HG03060 (cell line): ENCODE results near the gene S100A3.
"Not testable (repeated sequence)": the region's sequence is repeated elsewhere in the genome, so short reads cannot be mapped to it uniquely, and the experiment has no call there.

ENCODE experiments used
- ATAC-seq: cut with Tn5 transposase; IDR thresholded peaks from one replicate; pipeline ENCODE4 v1.9.1; 2021; ENCODE audit warnings: low read depth, moderate number of reproducible peaks; ENCODE audit not compliant: unreplicated experiment

Gene S100A3

DNA sequence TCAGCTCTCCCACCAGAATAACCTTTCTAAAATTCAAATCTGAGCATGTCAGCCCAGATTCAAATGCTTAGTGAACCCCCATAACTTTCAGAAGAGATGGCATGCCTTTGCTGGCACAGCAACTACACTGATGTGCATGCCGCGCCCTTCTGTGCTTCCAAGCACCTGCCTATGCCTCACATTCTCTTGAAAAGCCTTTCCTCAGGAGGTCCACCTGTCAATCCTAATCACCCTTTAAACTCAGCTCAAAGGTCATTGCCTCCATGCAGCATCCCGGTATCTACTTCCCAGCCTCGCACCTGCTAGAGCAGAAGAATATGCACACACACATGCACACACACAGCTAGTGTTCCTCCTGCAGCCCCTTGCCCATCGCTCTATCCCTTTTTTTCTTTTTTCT is 21.8 kb upstream of the S100A3 start:
- ATAC-seq: no peak

DNA sequence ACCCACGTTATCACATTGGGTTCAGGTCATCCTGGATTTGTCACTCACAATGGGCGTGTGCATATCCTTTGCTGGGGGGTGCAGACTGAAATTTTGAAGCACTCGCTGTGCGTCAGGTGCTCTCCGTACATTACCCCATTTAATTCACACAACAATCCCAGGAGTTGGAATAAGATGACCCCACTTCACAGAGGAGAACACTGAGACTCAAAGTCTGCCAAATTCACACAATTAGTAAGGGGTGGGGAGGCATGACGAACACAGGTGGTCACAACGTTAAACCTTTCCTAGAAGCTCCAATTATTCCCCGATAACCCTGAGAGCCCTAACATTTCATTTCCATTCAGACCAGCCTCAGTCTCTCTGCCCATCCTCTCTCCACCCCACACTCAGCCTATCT is 20.4 kb upstream of the S100A3 start:
- no peak for ATAC-seq

DNA sequence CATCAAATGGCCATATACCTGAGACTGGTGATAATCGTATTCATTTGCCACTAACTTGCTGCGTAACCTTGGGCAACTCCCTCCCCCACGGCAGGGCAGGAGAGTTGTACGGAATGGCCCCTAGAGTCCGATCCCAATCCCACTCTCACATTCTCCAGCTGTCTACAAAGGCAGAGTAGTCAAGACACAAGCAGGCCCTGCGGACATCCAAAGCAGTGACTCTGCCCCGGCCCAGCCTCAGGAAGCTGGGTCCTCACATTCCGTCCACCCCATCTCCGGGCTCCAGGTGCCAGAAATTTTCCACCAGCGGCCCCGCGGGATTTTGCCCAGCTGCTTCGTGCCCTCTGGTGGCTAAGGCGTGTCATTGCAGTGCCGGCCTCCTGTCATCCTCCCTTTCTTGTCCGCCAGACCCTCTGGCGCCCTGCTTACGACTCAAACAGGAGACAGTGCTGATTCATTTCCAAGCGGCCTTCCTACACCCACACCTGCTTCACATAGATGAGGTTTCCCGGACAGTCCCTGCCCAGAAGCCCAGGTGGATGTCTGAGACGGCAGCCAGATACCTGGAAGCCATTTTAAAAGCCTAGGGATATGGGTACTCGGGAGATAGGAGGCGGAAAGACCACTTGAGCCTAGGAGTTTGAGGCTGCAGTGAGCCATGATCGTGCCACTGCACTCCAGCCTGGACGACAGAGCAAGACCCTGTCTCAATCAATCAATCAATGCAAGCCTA is 19.5 kb upstream of the S100A3 start:
- no peak for ATAC-seq

DNA sequence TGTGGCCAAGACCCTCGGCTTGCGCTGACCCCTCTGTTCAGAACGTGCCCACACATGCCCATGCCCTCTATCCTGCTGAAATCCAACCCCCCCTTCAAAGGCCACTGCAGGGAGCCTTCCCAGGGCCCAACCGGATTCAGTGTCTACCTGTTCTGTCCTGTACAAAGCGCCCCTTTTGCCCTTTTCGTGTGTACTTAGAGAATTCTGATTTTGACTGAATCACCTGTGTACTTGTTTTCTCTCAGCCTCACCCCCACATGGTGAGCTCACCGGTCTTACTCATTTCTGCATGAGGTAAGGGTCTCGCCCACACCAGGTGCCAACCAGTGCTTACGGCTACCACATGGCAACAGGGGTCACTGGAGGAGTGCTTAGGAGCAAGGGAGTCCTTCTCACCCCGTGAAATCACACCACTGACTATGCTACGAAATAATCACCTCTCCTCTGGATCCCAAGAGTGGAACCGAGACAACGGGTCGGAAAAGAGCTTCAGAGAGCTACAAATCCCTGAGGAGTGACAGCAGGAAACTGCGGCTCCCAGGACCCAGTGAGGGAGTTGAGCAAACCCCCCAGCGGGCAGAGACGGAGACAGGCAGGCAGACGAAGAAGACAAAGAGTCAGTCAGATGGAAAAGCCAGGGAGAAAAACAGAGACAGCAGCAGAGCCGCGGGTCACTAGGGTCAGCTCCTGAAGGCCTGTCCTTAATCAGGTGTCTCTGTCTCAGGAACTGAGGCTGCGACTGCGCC is 18.7 kb upstream of the S100A3 start:
- no peak for ATAC-seq

DNA sequence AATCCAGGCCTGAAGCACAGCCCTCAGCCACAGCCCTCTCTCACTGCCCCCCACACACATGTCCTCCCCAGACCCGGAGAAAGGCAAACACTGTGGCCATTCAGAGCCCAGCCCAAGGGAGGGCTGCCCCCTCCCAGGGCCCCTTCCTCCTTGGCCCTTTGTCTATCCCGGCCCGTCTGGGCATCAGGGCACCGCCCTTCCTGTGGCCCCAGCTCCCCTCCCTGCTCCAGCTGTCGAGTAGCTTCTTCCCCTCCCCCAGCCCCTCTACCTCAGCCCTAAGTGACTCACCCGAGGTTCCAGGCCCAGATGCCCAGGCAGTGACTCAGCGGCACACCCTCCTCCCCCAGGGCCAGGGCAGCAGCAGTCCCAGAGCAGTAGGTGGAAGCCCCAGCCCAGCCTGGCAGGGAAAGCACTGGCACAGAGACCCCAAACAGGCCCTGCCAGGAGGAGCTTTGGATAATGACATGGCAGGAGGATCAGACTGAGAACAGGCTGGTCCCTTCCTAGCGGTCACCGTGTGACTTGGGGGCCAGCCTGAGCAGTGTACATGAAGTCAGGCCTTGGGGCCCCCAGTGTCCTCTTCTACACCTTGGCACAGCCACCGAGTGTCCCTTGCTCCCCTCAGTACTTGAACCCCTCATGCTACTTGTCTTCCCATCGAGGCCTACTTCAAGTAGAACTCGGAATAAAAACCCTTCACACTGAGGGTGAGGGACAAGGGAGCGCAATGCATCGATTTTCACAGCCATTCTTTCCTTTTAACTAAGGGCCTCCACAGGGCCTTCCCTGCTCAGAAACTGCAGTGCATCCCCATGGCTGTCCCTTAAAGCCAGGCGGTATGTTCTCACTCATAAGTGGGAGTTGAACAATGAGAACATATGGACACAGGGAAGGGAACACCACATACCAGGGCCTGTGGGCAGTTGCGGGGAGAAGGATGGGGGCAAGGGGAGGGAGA is 17.6 kb upstream of the S100A3 start:
- ATAC-seq: no peak

DNA sequence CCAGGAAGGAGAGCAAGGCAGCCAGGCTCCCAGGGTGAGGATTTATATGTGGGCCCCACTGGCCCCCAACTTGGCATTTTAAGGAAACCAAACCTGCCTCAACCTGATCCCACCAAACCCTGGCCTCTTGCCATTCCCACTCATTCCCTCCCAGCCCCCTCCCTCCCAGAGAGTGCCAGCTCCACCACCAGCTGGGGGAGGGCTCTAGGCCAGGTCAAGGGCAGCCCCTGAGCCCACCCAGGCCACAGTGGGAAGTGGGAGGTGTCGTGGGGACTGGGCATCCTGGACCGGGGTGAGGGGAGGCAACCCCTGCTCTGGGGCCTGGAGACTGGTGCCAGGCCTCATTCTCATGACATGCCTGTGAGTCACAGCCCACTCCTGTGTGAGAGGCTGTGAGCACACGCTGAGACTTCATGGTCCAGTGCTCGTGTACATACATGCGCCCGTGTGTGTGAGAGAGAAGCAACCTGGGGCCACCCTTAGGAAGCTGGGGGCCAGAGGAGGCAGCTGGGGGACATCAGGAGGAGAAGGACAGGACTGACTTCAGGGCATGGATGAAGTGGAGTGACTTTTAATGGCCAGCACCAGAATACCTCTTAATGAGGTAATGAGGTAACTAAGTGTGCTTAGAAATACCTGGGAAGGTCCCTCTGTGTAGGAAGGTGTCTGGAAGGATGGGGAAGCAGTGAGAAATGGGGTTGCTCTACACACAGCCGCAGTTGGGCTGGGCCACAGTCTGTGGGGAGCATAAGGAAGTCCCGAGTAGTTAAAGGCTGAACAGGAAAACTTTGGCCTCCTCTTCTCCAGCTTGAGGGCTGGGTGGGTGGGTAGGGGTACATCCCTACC is 16.7 kb upstream of the S100A3 start, which contains the start of gene S100A2:
TSS of gene S100A2 (minus strand) at position 316 of the 846 bp plus-strand sequence. CDS start 1,967 bp downstream, outside the sequence.
- no peak for ATAC-seq

DNA sequence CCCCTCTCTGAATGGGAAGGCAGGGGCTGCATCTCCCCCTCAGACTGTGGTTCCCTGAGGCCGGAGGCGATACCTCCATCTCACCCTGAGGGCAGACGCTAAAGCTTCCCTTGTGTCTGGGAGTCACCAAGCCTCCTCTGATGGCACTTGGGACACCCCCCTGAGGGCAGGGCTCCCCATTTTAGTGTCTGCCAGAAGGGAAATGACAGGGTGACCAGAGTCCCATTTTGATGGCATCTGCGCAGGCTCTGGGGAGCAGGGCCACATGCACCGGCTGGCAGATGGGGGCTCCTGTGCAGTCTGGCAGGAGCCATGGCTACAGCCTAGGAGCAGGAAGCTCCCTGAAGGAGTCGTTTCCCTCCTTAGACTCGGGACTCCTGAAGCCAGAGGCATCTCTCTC is 14.9 kb upstream of the S100A3 start:
- ATAC-seq: no peak

DNA sequence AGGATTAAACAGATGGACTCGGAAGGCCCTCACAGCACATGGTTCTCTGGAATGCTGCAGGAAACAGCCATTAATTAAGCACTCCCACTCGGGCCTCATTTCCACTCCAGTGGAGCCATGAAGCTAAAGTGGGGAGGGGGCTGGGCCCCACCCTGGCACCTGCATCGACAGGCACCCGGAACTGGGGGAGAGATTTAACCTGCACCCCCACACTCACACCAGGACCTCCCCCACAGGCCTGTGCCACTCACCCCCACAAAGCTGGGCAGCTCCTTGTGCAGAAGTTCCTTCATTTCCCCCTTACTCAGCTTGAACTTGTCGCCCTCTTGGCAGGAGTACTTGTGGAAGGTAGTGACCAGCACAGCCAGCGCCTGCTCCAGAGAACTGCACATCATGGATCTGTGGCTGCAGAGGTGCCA is 14.4 kb upstream of the S100A3 start:
- ATAC-seq: no peak

DNA sequence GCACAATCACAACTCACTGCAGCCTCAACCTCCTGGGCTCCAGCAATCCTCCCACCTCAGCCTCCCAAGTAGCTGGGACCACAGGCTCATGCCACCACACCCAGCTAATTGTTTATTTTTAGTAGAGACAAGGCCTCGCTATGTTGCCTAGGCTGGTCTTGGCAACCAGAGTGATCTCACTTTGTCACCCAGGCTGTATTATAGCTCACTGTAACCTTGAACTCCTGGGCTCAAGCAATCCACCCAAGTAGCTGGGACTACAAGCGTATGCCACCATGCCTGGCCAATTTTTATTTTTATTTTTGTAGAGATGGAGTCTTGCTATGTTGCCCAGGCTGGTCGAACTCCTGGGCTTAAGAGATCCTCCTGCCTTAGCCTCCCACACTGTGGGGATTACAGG is 13.0 kb upstream of the S100A3 start:
- ATAC-seq: not testable (repeated sequence)

DNA sequence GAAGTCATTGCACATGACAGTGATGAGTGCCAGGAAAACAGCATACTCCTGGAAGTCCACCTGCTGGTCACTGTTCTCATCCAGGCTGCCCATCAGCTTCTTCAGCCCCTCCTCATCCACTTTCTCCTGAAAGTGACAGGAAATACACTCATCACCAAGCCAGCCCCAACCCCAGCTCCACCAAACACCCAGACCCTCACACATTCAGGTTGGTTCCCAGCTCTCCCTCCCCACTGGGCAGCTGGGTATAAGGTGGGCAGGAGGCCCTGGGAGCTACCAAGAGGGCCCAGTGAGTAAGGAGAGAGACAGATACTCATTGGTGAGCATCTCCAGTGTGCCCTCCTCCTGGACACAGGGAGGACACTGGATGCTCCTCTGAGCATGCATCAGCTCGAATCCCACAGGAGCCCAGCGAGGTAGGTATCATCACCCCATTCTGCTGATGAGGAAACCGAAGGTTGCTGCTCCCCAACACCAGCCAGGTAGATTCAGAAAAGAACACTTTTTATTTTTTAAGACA is 12.5 kb upstream of the S100A3 start:
- no peak for ATAC-seq

DNA sequence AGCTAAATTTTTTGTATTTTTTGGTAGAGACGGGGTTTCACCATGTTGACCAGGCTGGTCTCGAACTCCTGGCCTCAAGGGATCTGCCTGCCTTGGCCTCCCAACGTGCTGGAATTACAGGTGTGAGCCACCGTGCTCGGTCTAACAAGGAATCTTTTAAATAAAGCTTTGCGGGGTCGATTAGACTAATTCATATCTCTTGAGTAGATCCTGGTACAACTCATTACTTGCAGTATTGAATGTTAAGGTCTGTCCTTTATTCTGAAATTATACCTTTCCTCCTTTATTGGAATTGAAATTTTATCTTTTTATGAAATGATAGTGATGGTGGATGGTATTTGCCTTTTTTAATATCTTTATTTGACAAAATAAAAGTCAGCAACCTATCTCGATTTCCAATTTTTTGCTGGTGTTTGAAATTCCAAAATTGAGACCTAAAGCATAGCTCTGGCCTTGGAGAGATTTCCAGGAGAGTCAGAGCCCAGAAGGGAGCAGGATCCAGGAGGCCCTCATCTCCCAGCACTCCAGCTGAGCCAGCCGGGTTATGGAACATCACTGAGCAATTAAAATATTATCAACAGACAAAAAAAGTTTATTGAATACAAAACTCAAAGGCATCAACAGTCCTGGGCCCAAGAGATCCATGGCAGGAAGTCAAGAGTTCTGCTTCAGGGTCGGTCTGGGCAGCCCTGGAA is 11.9 kb upstream of the S100A3 start:
- no peak for ATAC-seq

DNA sequence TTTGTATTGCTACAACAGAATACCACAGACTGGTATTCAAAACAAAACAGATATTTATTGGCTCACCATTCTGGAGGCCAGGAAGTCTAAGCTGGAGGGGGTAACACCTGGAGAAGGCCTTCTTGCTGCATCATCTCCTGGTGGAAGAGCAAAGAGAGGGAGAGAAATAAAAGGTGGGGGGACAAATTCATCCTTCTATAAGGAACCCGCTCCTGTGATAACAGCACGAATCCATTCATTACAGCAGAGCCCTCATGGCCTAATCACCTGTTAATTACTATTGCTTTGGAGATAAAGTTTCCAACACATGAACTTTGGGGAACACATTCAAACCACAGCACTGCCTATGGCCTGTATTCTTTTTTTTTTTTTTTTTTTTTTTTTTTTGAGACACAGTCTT is 11.2 kb upstream of the S100A3 start:
- no peak for ATAC-seq

DNA sequence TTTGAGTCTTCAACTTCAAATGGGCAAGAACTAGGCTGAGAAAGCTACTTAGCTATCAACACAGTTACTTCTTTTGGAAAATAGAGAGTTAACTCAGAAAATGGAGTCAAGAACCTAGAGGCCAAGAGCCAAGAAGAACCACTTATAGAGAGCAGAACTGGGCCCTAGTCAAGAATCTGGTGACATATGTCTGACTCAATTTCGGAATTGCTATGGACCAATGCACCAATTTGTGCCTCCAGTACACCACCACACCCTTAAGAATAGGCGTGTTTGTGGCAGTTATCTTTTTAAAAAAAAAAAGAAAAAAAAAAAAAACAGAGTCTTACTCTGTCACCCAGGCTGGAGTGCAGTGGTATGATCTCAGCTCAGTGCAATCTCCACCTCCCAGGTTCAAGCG is 8.8 kb upstream of the S100A3 start:
- ATAC-seq: no peak

DNA sequence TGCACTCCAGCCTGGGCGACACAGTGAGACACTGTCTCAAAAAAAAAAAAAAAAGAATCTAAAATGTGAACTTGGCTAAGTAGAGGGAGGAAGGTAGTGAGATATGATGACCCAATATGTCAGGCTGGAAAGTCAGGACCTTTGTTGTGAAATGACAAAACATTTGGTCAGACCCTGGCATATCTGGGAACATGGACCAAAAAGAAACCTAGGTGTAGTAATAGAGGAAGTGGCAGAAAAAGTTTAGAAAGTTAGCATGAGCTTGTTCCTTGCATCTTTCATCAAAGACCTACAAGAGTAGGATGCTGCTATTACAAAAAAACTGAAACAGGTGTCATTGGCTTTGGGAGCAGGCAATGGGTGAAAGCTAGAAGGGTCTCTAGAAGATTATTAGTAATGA is 7.3 kb upstream of the S100A3 start:
- no peak for ATAC-seq

DNA sequence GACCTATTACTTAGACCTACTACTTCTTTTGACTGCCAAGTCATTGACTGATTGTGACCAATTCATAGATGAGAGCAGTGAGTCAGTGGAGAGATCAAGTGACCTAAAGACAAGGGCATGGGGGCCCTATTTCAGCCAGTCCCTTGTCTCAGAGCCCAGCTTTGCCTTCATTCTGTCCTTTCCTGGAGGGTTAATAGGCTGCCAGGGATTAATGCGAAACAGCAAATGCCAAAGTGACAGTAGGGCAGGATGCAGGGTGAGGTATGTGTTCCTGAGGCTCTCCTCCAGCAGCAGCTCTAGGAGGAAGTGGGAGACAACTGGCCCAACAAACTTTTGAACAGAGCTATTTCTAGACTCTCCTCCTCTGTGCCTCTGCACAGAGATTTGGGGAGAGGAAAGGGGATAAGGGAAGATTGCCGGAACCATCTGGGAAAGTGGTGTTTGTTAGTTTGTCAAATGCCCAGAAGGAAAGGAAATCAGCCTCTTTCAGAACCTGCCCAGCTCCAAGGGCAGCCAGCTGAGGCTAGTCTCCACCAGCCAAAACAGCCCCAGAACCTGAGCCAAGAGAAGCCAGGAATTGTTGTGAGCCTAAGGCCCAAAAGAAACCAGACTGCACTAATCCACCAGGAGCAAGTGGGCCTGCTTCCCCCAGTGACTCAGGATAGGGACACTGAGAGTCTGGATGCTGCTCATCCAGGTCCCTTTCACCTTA is 4.9 kb upstream of the S100A3 start:
- no peak for ATAC-seq

DNA sequence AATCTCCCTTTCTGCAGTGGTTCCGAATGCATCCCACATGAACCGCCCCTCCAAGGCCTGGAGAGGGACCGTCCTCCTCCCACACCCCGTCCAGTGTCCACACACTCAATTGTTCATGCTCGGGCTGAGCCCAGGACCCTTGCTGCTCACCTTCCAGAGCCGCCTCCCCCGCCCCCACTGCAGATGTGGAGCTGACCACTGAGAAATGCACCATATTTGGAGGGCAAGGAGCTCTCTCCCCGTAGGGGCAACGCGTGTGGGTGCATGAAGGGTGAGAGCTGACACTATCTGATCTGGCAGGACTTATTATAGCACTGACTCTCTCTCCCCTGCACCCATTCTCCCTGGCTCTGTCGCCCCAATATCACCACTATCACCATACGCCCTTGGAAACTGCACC is 4.0 kb upstream of the S100A3 start:
- ATAC-seq: no peak

DNA sequence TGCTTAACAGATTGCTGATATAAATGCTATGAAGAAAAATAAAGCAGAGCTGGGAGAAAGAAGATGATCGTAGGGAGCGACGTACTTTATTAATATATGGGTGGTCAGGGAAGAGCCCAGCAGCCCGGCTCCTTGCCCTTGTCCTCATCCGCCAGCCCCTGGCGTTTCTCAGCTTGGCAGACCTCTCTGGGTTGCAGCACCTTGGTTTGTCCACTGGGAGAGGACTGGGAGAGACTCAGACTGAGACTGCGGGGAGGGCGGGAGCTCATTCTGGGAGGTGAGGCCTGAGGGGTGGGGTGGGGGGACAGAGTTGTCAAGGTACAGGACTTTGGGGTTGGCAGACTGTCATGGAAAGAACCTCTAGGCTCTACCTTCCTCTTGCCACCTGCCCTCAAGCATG is 3.3 kb upstream of the S100A3 start:
- ATAC-seq: no peak

DNA sequence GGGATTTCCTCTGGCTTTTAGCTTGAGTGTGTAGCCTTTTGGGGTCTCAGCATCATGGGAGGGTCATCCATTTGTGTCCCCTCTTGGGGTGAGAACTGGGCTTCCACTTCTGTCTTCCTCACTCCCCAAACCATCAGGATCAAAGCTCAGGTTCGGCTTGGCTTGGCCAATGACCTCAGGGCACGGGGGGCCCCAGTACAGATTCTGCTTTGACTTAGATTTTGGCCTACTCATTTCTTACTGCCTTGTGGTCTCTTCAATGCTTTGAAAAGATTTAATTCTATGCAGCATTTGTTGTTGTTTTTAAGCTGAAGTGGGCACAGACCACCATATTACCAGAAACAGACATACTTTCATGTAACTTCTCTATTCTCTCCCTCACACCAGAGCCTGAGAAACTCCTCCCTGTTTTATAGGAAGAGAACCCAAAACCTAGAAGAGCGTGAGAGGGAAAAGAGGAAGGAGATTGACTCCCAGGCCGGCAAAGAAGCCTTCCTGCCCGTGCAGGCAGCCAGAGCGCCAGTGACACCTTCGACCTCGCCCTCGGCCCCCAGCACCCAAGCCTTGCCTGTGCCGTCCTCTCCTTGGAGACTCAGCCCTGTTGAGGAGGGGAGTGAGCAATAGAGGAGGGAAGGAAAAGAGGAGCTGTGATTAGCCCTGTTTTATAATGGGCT is 1.9 kb upstream of the S100A3 start:
- no peak for ATAC-seq
